GM23338 (cell line): ENCODE measurements around the gene SCARF1. TPM values are rescaled to one million over a fixed set of nuclear protein-coding genes. Genes with fewer than 3 reads are reported as not detected.

ENCODE experiments used
- ATAC-seq: fragments of 200-7000 bp; cut with Tn5 transposase; 3 replicates; pipeline ENCODE4 v1.9.1; 2020
- DNase-seq: peaks from one replicate; pipeline ENCODE4 v3.0.0-alpha.2; 2015; ENCODE audit warnings: low spot score
- H2AFZ ChIP-seq: fragments of 200-600 bp; sonication (generic); 2 replicates; pipeline ENCODE4 v1.8.0; 2016; ENCODE audit warnings: antibody characterized with exemption, mild to moderate bottlenecking, moderate library complexity
- H3F3A ChIP-seq: fragments of 200-600 bp; sonication (generic); replicated peaks from 2 replicates; pipeline ENCODE4 v1.8.0; 2017; ENCODE audit warnings: antibody characterized with exemption, mixed run types, low read depth
- H3K27ac ChIP-seq: fragments of 200-600 bp; sonication (generic); 2 replicates; pipeline ENCODE4 v1.6.1; 2016; ENCODE audit warnings: low read depth
- H3K27me3 ChIP-seq: fragments of 200-600 bp; sonication (generic); 2 replicates; pipeline ENCODE4 v1.8.0; 2016; ENCODE audit warnings: mild to moderate bottlenecking, mixed run types, moderate library complexity; ENCODE audit not compliant: insufficient read depth
- H3K36me3 ChIP-seq: fragments of 200-600 bp; sonication (generic); 2 replicates; pipeline ENCODE4 v1.8.0; 2016; ENCODE audit warnings: mild to moderate bottlenecking; ENCODE audit not compliant: insufficient read depth
- H3K4me1 ChIP-seq: fragments of 200-600 bp; sonication (generic); 2 replicates; pipeline ENCODE4 v1.8.0; 2016; ENCODE audit warnings: mild to moderate bottlenecking, moderate library complexity; ENCODE audit not compliant: insufficient read depth
- H3K4me2 ChIP-seq: fragments of 200-600 bp; sonication (generic); 2 replicates; pipeline ENCODE4 v1.7.1; 2017; ENCODE audit warnings: mixed run types
- H3K4me3 ChIP-seq: fragments of 200-600 bp; sonication (generic); 2 replicates; pipeline ENCODE4 v1.6.1; 2016; ENCODE audit warnings: mixed run types
- H3K79me2 ChIP-seq: fragments of 200-600 bp; sonication (generic); replicated peaks from 2 replicates; pipeline ENCODE4 v1.8.0; 2017; ENCODE audit warnings: mild to moderate bottlenecking; ENCODE audit not compliant: insufficient read depth
- H3K9me2 ChIP-seq: fragments of 200-600 bp; sonication (generic); 2 replicates; pipeline ENCODE4 v1.8.0; 2017; ENCODE audit not compliant: insufficient read depth
- H4K20me1 ChIP-seq: fragments of 200-600 bp; sonication (generic); replicated peaks from 2 replicates; pipeline ENCODE4 v1.8.0; 2017; ENCODE audit warnings: mild to moderate bottlenecking; ENCODE audit not compliant: insufficient read depth
- H3K27ac Mint-ChIP-seq: 2 replicates; pipeline ENCODE4 v1.8.0; 2020; ENCODE audit warnings: inconsistent platforms, mild to moderate bottlenecking, moderate library complexity, mixed read lengths
- H3K27me3 Mint-ChIP-seq: 3 replicates; pipeline ENCODE4 v1.8.0; 2022; ENCODE audit warnings: low read depth, mild to moderate bottlenecking, moderate library complexity, mixed read lengths, inconsistent platforms; ENCODE audit not compliant: insufficient read depth, poor library complexity
- H3K36me3 Mint-ChIP-seq: 3 replicates; pipeline ENCODE4 v1.8.0; 2021; ENCODE audit warnings: low read depth, mild to moderate bottlenecking, inconsistent platforms, moderate library complexity, mixed read lengths
- H3K4me1 Mint-ChIP-seq: 3 replicates; pipeline ENCODE4 v1.8.0; 2020; ENCODE audit warnings: mild to moderate bottlenecking, inconsistent platforms, mixed read lengths
- H3K4me3 Mint-ChIP-seq: 3 replicates; pipeline ENCODE4 v1.8.0; 2021; ENCODE audit warnings: moderate library complexity, mild to moderate bottlenecking, inconsistent platforms, mixed read lengths
- H3K9me3 Mint-ChIP-seq: 3 replicates; pipeline ENCODE4 v1.8.0; 2020; ENCODE audit warnings: moderate library complexity, mild to moderate bottlenecking, inconsistent platforms, mixed read lengths
- CREB1 ChIP-seq: fragments of 250-450 bp; sonication (Bioruptor Pico); IDR thresholded peaks from 2 replicates; pipeline ENCODE4 v1.5.0; 2020; ENCODE audit warnings: low read depth, mild to moderate bottlenecking, moderate library complexity
- EZH2 ChIP-seq: fragments of 200-600 bp; sonication (generic); IDR thresholded peaks from one replicate; pipeline ENCODE4 v1.8.0; 2017; ENCODE audit warnings: antibody characterized with exemption, mild to moderate bottlenecking, low read depth; ENCODE audit not compliant: unreplicated experiment
- EZH2phosphoT487 ChIP-seq: fragments of 200-600 bp; sonication (generic); IDR thresholded peaks from one replicate; pipeline ENCODE4 v1.8.1; 2018; ENCODE audit warnings: antibody characterized with exemption; ENCODE audit not compliant: unreplicated experiment
- JUNB ChIP-seq: IDR thresholded peaks from one replicate; pipeline ENCODE4 v1.6.1; 2016; ENCODE audit warnings: antibody characterized with exemption; ENCODE audit not compliant: unreplicated experiment
- ZNF114 ChIP-seq: fragments of 250-450 bp; sonication (Bioruptor Pico); IDR thresholded peaks from 2 replicates; pipeline ENCODE4 v1.5.0; 2020; ENCODE audit warnings: mild to moderate bottlenecking, moderate library complexity
- ZNF331 ChIP-seq: fragments of 250-450 bp; sonication (Bioruptor Pico); IDR thresholded peaks from 2 replicates; pipeline ENCODE4 v1.5.0; 2020; ENCODE audit warnings: low read depth, mild to moderate bottlenecking, moderate library complexity
- polyA plus RNA-seq: library from polyadenylated mRNA; unstranded; fragments of >200 nt; fragmentation: Nextera tagmentation; extraction: Ambion mirVana; gene quantifications from 2 replicates; pipeline ENCODE4 v1.2.1, GENCODE V29; 2016
- total RNA-seq: library from RNA; depleted of rRNA; stranded (reverse); fragments of >200 nt; shearing (Covaris generic); gene quantifications from 2 replicates; pipeline ENCODE4 v1.2.3, GENCODE V29; 2014
- TF ChIP-seq, protein P1 (sequence below): fragments of 250-450 bp; sonication (Bioruptor Pico); IDR thresholded peaks from 2 replicates; pipeline ENCODE4 v1.5.0; 2020; ENCODE audit warnings: mild to moderate bottlenecking, moderate library complexity
- TF ChIP-seq, protein P2 (sequence below): IDR thresholded peaks from one replicate; pipeline ENCODE4 v1.6.1; 2018; ENCODE audit warnings: antibody characterized with exemption; ENCODE audit not compliant: unreplicated experiment
- TF ChIP-seq, protein P3 (sequence below): IDR thresholded peaks from 2 replicates; pipeline ENCODE4 v1.6.1; 2016; ENCODE audit warnings: antibody characterized with exemption

Gene SCARF1
- total and polyA plus RNA-seq, 2 experiments from 2014 or later: 0.76 to 1.6 TPM

DNA sequence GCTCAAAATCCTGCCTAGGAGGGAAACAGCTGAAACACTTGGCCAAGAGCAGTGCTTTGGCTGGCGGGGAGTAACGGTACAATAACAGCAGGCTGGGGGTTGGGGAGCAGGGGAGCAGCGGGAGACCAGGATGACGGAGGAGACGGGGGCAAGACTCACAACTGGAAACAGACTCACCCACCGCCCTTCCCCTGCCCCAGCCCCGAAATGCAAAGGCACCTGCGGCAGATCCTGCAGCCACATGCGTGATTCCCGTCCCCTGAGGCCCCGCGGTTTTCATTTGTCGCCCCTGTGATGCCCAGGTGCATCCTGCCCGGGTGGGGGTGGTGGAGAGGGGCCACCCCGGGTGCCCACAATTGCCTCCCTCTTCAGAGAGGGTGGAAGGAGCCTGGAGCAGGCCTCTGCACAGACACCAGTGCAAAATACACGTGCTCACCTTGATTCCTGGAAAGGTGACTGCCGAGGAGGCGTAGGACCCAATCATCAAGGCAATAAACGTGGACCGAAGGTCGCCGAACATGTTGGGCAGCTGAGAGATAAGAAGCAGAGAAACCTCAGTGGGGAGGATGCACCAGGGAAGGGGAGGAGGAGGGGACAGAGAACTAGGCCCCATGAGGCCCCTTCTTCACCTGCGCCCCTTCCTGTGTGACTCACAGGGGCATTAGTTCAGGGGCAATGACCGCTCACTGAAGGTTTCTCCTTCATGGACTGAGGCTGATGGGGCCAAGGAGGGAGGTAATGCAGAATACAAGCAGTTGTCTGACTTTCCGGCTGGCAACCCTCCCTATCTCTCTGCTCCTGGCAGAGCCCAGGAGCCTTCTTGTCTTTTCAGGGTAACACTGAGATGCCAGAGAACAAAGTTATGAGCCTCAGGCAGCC, 52.5 kb downstream of the SCARF1 start:
- Histone ChIP-seq H3K4me3 (no peak overlapping the region), H2AFZ (no peak overlapping the region), H3K4me2 (no peak overlapping the region), H3F3A (peaks cover 5% of the 10 kb centered on the region; the same call in 1 of the 2 replicates), H3K4me1 (no peaks in the 10 kb centered on the region; the same call in 1 of the 2 replicates), H3K79me2 (no peaks in the 10 kb centered on the region), H3K36me3 (no peaks in the 10 kb centered on the region), H3K9me2 (no peaks in the 10 kb centered on the region), H4K20me1 (no peaks in the 10 kb centered on the region), H3K27me3 (no peaks in the 10 kb centered on the region), H3K27ac (peak overlapping the region; percentile 63; the same call in 1 of the 2 replicates)
- no peaks in the 10 kb centered on the region; the same call in 2 of the 3 replicates for H3K36me3 Mint-ChIP-seq
- H3K4me3 Mint-ChIP-seq: no peak overlapping the region
- DNase-seq: no peak
- no peak for ATAC-seq
- TF ChIP-seq CREB1 (CRISPR knock-in tag) (no peak), JUNB (no peak), ZNF331 (CRISPR knock-in tag) (no peak), EZH2phosphoT487 (no peak), ZNF114 (CRISPR knock-in tag) (no peak), EZH2 (no peak)
- TF ChIP-seq, protein P1, sequence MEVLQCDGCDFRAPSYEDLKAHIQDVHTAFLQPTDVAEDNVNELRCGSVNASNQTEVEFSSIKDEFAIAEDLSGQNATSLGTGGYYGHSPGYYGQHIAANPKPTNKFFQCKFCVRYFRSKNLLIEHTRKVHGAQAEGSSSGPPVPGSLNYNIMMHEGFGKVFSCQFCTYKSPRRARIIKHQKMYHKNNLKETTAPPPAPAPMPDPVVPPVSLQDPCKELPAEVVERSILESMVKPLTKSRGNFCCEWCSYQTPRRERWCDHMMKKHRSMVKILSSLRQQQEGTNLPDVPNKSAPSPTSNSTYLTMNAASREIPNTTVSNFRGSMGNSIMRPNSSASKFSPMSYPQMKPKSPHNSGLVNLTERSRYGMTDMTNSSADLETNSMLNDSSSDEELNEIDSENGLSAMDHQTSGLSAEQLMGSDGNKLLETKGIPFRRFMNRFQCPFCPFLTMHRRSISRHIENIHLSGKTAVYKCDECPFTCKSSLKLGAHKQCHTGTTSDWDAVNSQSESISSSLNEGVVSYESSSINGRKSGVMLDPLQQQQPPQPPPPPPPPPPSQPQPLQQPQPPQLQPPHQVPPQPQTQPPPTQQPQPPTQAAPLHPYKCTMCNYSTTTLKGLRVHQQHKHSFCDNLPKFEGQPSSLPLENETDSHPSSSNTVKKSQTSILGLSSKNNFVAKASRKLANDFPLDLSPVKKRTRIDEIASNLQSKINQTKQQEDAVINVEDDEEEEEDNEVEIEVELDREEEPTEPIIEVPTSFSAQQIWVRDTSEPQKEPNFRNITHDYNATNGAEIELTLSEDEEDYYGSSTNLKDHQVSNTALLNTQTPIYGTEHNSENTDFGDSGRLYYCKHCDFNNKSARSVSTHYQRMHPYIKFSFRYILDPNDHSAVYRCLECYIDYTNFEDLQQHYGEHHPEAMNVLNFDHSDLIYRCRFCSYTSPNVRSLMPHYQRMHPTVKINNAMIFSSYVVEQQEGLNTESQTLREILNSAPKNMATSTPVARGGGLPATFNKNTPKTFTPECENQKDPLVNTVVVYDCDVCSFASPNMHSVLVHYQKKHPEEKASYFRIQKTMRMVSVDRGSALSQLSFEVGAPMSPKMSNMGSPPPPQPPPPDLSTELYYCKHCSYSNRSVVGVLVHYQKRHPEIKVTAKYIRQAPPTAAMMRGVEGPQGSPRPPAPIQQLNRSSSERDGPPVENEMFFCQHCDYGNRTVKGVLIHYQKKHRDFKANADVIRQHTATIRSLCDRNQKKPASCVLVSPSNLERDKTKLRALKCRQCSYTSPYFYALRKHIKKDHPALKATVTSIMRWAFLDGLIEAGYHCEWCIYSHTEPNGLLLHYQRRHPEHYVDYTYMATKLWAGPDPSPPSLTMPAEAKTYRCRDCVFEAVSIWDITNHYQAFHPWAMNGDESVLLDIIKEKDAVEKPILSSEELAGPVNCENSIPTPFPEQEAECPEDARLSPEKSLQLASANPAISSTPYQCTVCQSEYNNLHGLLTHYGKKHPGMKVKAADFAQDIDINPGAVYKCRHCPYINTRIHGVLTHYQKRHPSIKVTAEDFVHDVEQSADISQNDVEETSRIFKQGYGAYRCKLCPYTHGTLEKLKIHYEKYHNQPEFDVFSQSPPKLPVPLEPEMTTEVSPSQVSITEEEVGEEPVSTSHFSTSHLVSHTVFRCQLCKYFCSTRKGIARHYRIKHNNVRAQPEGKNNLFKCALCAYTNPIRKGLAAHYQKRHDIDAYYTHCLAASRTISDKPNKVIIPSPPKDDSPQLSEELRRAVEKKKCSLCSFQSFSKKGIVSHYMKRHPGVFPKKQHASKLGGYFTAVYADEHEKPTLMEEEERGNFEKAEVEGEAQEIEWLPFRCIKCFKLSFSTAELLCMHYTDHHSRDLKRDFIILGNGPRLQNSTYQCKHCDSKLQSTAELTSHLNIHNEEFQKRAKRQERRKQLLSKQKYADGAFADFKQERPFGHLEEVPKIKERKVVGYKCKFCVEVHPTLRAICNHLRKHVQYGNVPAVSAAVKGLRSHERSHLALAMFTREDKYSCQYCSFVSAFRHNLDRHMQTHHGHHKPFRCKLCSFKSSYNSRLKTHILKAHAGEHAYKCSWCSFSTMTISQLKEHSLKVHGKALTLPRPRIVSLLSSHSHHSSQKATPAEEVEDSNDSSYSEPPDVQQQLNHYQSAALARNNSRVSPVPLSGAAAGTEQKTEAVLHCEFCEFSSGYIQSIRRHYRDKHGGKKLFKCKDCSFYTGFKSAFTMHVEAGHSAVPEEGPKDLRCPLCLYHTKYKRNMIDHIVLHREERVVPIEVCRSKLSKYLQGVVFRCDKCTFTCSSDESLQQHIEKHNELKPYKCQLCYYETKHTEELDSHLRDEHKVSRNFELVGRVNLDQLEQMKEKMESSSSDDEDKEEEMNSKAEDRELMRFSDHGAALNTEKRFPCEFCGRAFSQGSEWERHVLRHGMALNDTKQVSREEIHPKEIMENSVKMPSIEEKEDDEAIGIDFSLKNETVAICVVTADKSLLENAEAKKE (CRISPR knock-in tag): no peak
- TF ChIP-seq, protein P2, sequence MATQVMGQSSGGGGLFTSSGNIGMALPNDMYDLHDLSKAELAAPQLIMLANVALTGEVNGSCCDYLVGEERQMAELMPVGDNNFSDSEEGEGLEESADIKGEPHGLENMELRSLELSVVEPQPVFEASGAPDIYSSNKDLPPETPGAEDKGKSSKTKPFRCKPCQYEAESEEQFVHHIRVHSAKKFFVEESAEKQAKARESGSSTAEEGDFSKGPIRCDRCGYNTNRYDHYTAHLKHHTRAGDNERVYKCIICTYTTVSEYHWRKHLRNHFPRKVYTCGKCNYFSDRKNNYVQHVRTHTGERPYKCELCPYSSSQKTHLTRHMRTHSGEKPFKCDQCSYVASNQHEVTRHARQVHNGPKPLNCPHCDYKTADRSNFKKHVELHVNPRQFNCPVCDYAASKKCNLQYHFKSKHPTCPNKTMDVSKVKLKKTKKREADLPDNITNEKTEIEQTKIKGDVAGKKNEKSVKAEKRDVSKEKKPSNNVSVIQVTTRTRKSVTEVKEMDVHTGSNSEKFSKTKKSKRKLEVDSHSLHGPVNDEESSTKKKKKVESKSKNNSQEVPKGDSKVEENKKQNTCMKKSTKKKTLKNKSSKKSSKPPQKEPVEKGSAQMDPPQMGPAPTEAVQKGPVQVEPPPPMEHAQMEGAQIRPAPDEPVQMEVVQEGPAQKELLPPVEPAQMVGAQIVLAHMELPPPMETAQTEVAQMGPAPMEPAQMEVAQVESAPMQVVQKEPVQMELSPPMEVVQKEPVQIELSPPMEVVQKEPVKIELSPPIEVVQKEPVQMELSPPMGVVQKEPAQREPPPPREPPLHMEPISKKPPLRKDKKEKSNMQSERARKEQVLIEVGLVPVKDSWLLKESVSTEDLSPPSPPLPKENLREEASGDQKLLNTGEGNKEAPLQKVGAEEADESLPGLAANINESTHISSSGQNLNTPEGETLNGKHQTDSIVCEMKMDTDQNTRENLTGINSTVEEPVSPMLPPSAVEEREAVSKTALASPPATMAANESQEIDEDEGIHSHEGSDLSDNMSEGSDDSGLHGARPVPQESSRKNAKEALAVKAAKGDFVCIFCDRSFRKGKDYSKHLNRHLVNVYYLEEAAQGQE: no peak
- TF ChIP-seq, protein P3, sequence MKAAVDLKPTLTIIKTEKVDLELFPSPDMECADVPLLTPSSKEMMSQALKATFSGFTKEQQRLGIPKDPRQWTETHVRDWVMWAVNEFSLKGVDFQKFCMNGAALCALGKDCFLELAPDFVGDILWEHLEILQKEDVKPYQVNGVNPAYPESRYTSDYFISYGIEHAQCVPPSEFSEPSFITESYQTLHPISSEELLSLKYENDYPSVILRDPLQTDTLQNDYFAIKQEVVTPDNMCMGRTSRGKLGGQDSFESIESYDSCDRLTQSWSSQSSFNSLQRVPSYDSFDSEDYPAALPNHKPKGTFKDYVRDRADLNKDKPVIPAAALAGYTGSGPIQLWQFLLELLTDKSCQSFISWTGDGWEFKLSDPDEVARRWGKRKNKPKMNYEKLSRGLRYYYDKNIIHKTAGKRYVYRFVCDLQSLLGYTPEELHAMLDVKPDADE: no peak
- H3K27me3 Mint-ChIP-seq: peaks cover 9% of the 10 kb centered on the region
- no peaks in the 10 kb centered on the region for H3K9me3 Mint-ChIP-seq
- H3K27ac Mint-ChIP-seq: no peak overlapping the region
- peaks cover 15% of the 10 kb centered on the region for H3K4me1 Mint-ChIP-seq
